ENCODE measurements around the gene ZNF12. TPM values are rescaled to one million over a fixed set of nuclear protein-coding genes. Genes with fewer than 3 reads are reported as not detected.
A peak's percentile ranks its signal among the peaks of the same experiment; 100 is the strongest.

ZNF12 gene
- total RNA-seq, 2 experiments from 2014 or later = 21.0 to 23.9 TPM

DNA sequence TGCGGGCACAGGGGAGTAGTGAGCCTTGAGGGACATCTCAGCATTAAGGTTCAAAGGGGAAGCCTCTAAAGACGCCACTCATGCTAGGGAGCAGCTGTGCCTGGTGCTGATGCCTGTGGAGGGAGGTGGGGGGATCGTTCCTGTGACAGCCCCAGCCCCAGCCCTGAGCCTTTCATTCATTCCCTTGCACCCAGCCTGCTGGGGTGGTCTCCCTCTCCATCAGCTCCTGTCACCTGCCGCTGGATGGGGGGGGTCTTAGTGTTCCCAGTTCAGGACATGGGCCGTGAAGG is 58.0 kb downstream of the ZNF12 start:
- Mint-ChIP-seq H3K4me1 (no peaks in the 10 kb centered on the region), H3K36me3 (ENCODE audit: low read depth) (peaks cover 73% of the 10 kb centered on the region), H3K27ac (no peak overlapping the region), H3K4me3 (no peak overlapping the region), H3K27me3 (no peaks in the 10 kb centered on the region), H3K9me3 (peaks cover 5% of the 10 kb centered on the region)
- CTCF ChIA-PET = no interaction called here
- POLR2A ChIA-PET = no interaction called here
- DNase-seq = no peak

DNA sequence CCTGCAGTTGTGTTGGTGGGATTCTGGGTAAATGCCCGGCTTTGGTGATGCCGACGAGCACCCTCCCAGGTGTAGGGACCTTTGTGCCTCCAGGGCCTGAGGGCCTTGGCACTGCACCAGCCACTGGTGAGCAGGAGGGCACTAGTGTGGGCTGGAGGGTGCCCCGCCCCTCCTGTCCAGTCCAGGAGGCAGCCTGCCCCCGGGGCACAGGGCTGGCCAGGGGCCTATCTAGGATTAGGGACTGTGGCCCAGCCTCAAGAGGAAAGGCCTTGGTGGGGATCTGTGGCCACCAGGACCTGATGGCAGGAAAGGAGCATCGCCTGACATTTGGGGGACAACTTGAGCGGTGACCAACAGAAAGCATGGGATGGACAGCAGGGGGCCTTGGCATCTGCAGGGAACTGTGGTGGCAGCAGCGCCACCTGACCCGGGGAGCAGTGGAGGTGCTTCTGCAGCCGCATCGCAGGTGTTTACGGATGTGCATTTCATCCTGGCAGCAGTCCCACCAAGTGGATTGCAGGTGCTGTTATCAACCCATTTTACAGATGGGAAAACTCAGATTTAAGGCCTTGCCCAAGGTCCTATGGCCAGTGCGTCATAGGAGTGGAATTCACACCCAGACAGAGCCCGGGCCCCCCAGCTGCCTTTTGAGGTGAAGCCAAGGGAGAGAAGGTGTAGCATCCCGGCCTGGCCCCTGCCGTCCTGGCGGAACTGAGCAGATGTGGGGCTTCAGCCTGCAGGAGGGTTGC is 58.5 kb downstream of the ZNF12 start:
- Mint-ChIP-seq H3K27ac (no peak overlapping the region), H3K36me3 (ENCODE audit: low read depth) (peaks cover 78% of the 10 kb centered on the region), H3K9me3 (peaks cover 5% of the 10 kb centered on the region), H3K4me1 (no peaks in the 10 kb centered on the region), H3K4me3 (no peak overlapping the region), H3K27me3 (no peaks in the 10 kb centered on the region)
- no peak for DNase-seq
- ChIA-PET POLR2A (no interaction called here), CTCF (no interaction called here)

DNA sequence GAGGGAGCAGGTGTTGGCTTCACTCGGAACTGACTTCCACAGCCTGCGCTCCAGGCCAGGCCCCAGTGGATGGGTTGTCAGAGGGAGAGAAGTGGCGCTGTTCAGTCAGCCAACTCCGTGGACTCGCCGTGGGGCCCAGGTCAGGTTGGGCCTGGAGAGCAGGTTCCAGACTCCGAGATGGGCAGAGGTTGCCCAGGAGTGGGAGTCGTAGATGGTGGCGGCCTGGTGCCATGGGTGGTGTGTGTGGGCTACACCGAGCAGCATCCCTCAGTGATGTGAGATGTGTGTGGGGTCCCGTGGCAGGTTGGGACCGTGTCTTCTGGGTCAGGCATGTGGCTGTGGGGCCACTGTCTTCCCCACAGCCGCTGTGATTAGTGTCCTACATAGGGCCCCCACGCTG is 59.2 kb downstream of the ZNF12 start:
- Mint-ChIP-seq H3K27me3 (no peaks in the 10 kb centered on the region), H3K9me3 (peaks cover 5% of the 10 kb centered on the region), H3K4me3 (no peak overlapping the region), H3K36me3 (ENCODE audit: low read depth) (peaks cover 81% of the 10 kb centered on the region), H3K27ac (no peak overlapping the region), H3K4me1 (no peaks in the 10 kb centered on the region)
- DNase-seq = no peak
- POLR2A ChIA-PET = no interaction called here
- CTCF ChIA-PET = no interaction called here

DNA sequence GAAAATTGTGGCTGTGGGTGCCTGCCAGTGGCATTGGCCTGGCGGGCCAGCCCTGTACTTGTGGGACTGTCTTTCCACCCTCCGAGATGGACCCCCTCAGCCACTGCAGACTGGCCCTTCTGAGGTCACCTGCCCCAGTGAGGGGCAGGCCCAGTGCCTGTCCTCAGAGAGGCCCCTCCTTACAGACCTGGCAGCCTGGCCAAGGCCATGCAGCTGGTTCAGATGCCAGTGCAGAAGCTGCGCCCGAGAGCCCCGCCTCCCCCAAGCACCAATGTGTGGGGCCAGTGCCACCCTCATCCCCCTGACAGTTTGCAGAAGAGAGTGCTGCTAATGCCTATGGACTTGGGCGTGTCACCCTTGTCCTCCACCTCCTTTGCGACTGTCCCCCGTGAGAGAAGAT is 59.7 kb downstream of the ZNF12 start:
- no peak for DNase-seq
- no peaks in the 10 kb centered on the region for H3K4me1 Mint-ChIP-seq
- POLR2A ChIA-PET = no interaction called here
- H3K4me3 Mint-ChIP-seq = no peak overlapping the region
- no peak overlapping the region for H3K27ac Mint-ChIP-seq
- no peaks in the 10 kb centered on the region for H3K27me3 Mint-ChIP-seq
- H3K9me3 Mint-ChIP-seq = peaks cover 5% of the 10 kb centered on the region
- CTCF ChIA-PET = no interaction called here
- peaks cover 82% of the 10 kb centered on the region for H3K36me3 Mint-ChIP-seq (ENCODE audit: low read depth)

DNA sequence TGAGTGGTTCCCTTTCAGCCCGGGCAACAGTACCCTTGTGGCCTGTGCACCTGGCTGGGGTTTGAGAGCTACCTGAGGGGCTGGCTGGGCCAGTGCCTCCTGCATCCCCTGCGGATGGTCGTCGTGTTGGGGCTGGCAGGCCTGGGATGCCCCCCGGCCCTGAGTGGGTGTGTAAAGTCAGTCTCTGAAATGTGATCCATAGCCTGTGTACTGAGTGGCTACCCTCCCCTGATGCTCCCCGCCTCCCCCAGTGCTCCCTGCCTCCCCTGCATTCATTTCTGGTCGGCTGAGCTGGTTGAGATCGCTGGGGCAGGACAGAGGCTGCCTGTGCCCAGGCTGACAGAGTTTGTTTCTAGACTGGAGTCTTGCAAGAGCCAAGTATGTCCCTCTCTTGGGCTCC is 60.3 kb downstream of the ZNF12 start:
- Mint-ChIP-seq H3K9me3 (peaks cover 5% of the 10 kb centered on the region), H3K4me3 (no peak overlapping the region), H3K27ac (no peak overlapping the region), H3K36me3 (ENCODE audit: low read depth) (peaks cover 82% of the 10 kb centered on the region), H3K4me1 (no peaks in the 10 kb centered on the region), H3K27me3 (no peaks in the 10 kb centered on the region)
- DNase-seq = no peak
- POLR2A ChIA-PET = no interaction called here
- CTCF ChIA-PET = no interaction called here

- Mint-ChIP-seq H3K36me3 (ENCODE audit: low read depth) (peaks cover 73% of the 10 kb centered on the region), H3K4me1 (peaks cover 6% of the 10 kb centered on the region), H3K9me3 (no peaks in the 10 kb centered on the region), H3K4me3 (no peak overlapping the region), H3K27ac (no peak overlapping the region), H3K27me3 (no peaks in the 10 kb centered on the region)
- CTCF ChIA-PET = no interaction called here
- DNase-seq = no peak
- POLR2A ChIA-PET = no interaction called here
Measured at GRCh38 chr7:6644728-6645127, 62.0 kb downstream of the ZNF12 start.

DNA sequence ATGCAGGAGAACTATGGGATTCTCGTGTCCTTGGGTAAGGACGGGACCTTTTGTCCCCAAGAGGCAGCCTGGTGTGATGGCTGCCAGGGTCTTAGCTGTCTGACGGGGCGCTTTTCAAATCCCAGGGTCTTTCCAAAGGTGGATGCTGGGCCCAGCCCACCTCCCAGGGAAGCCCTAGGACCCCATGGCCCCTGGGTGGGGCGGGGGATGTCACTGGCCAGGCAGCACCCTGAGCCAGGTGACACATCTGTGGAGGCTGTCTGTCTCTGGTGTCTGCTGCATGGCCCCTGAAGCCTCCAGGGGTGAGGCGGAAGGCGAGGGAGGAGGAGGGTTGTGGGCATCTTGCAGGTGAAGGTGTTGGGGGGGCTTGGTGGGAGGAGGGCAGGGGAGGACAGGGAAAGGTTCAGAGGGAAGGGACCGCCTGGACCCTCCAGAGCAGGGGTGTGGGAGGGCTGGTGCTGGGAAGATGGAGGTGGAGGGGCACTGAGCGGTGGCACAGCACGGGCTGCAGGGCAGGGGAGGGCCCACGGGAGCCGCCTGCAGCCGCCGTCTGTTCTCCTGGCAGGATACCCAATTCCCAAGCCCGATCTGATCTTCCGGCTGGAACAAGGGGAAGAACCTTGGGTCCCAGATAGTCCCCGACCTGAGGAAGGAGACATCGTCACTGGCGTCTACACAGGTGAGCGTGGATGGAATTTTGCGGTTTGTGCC is 62.7 kb downstream of the ZNF12 start:
- H3K4me3 Mint-ChIP-seq = no peak overlapping the region
- CTCF ChIA-PET = no interaction called here
- no peaks in the 10 kb centered on the region for H3K27me3 Mint-ChIP-seq
- no peak overlapping the region for H3K27ac Mint-ChIP-seq
- no peaks in the 10 kb centered on the region for H3K9me3 Mint-ChIP-seq
- H3K4me1 Mint-ChIP-seq = peaks cover 12% of the 10 kb centered on the region
- H3K36me3 Mint-ChIP-seq (ENCODE audit: low read depth) = peaks cover 73% of the 10 kb centered on the region
- no peak for DNase-seq
- POLR2A ChIA-PET = no interaction called here

- Mint-ChIP-seq H3K27me3 (no peaks in the 10 kb centered on the region), H3K36me3 (ENCODE audit: low read depth) (peaks cover 66% of the 10 kb centered on the region), H3K9me3 (no peaks in the 10 kb centered on the region), H3K4me1 (peaks cover 22% of the 10 kb centered on the region), H3K4me3 (no peak overlapping the region), H3K27ac (no peak overlapping the region)
- CTCF ChIA-PET = no interaction called here
- POLR2A ChIA-PET = no interaction called here
- no peak for DNase-seq
Measured at GRCh38 chr7:6642861-6643640, 63.7 kb downstream of the ZNF12 start.

DNA sequence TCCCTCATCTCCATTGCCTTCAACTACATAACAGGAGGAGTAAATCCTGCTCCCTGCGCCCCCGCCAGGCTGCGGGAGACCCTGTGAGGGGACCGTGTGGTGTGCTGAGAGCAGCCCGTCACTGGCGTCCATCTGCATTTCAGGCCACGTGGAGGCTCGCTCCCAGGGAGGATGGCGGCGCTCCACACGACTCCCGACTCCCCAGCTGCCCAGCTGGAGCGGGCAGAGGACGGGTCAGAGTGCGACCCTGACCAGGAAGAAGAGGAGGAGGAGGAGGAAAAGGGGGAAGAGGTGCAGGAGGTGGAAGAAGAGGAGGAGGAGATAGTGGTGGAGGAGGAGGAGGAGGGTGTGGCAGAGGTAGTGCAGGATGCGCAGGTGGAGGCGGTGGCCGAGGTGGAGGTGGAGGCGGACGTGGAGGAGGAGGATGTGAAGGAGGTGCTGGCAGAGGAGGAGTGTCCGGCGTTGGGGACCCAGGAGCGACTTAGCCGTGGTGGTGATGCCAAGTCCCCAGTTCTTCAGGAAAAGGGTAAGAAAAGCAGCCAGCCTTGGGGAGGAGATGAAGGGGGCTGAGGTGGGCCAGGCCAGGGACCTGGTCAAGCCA is 64.4 kb downstream of the ZNF12 start:
- no peak overlapping the region for H3K4me3 Mint-ChIP-seq
- CTCF ChIA-PET = no interaction called here
- no peaks in the 10 kb centered on the region for H3K9me3 Mint-ChIP-seq
- H3K27ac Mint-ChIP-seq = no peak overlapping the region
- peaks cover 26% of the 10 kb centered on the region for H3K4me1 Mint-ChIP-seq
- POLR2A ChIA-PET = no interaction called here
- no peak for DNase-seq
- no peaks in the 10 kb centered on the region for H3K27me3 Mint-ChIP-seq
- peaks cover 64% of the 10 kb centered on the region for H3K36me3 Mint-ChIP-seq (ENCODE audit: low read depth)

DNA sequence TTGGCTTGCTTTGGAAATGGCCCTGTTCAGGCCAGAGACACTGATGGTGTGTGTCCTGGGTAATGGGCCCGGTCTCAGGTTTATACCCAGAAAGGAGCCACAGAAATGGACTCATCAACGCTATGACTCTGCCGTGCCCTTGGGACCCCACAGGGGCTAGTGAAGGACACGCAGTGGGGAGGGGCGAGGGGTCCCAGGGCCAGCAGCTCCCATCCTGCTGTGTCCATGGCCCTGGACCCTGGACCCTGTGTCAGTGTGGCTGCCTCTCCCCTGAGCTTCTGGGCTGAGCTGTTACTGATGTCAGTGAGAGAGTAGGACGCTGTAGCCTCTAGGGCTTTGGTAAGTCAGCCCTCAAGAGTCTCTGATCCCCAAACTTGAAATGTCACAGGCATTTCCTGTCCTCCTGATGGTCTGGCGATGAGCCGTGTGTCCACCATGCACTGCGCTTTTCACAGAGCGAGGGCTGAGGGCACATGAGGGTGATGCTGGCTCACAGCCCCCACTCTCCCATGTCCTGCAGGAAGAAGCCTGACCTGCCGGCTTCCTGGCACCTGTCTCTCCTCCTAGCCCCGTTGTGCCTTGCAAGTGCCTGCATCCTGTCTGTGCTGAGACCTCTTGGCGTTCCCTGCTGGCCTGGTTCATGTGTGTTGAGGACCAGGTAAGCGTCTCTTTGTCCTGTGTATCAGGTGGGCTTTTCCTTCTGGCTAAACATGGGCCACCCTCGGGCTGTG is 65.3 kb downstream of the ZNF12 start:
- no peak overlapping the region for H3K27ac Mint-ChIP-seq
- no peaks in the 10 kb centered on the region for H3K9me3 Mint-ChIP-seq
- peaks cover 55% of the 10 kb centered on the region for H3K36me3 Mint-ChIP-seq (ENCODE audit: low read depth)
- ChIA-PET CTCF (no interaction called here), POLR2A (no interaction called here)
- no peak for DNase-seq
- H3K4me3 Mint-ChIP-seq = no peak overlapping the region
- no peaks in the 10 kb centered on the region for H3K27me3 Mint-ChIP-seq
- H3K4me1 Mint-ChIP-seq = peaks cover 26% of the 10 kb centered on the region

- no peak for DNase-seq
- CTCF ChIA-PET = interaction anchor here (0.6 kb wide), 1 partner anchor 193 kb away, joined by 4 read pairs; the partner anchor contains the start of gene DAGLB
- Mint-ChIP-seq H3K27me3 (no peaks in the 10 kb centered on the region), H3K4me3 (no peak overlapping the region), H3K27ac (no peak overlapping the region), H3K9me3 (no peaks in the 10 kb centered on the region), H3K4me1 (peaks cover 28% of the 10 kb centered on the region), H3K36me3 (ENCODE audit: low read depth) (peaks cover 52% of the 10 kb centered on the region)
- POLR2A ChIA-PET = no interaction called here
Measured at GRCh38 chr7:6640246-6640721, 66.5 kb downstream of the ZNF12 start.

- H3K27ac Mint-ChIP-seq = no peak overlapping the region
- H3K9me3 Mint-ChIP-seq = no peaks in the 10 kb centered on the region
- POLR2A ChIA-PET = interaction anchor here (0.9 kb wide), 1 partner anchor 15 kb away, joined by 3 read pairs; no protein-coding TSS in a partner anchor
- no peak overlapping the region for H3K4me3 Mint-ChIP-seq
- H3K36me3 Mint-ChIP-seq (ENCODE audit: low read depth) = peaks cover 46% of the 10 kb centered on the region
- H3K4me1 Mint-ChIP-seq = peaks cover 30% of the 10 kb centered on the region
- CTCF ChIA-PET = no interaction called here
- no peaks in the 10 kb centered on the region for H3K27me3 Mint-ChIP-seq
- DNase-seq = no peak
Measured at GRCh38 chr7:6639627-6640026, 67.1 kb downstream of the ZNF12 start.

GRCh38 chr7:6639032-6639431 is 67.7 kb downstream of the ZNF12 start:
- peak overlapping the region; percentile 82 for H3K4me3 Mint-ChIP-seq
- ChIA-PET CTCF (no interaction called here), POLR2A (interaction anchor here (0.9 to 1.5 kb wide), 2 partner anchors 15 to 19 kb away, joined by 3 read pairs; no protein-coding TSS in a partner anchor)
- H3K27me3 Mint-ChIP-seq = no peaks in the 10 kb centered on the region
- peak overlapping the region; percentile 74 for H3K27ac Mint-ChIP-seq
- peaks cover 32% of the 10 kb centered on the region for H3K4me1 Mint-ChIP-seq
- no peak for DNase-seq
- H3K36me3 Mint-ChIP-seq (ENCODE audit: low read depth) = peaks cover 43% of the 10 kb centered on the region
- peaks cover 2% of the 10 kb centered on the region for H3K9me3 Mint-ChIP-seq

Data from activated CD4-positive, alpha-beta memory T cell treated with anti-CD3 and anti-CD28 coated beads, Interleukin-2, amount 10 ng/mL, durations not matched to agents 7 days and 5 days (primary cell).